Calu3 (cell line): ENCODE results near the gene RAB37. TPM values are rescaled to one million over a fixed set of nuclear protein-coding genes. Genes with fewer than 3 reads are reported as not detected.

Experiments
- BruUV-seq: library from RNA; stranded (reverse); fragments of 400-500 nt; replicated peaks from 2 replicates; lab custom pipeline; 2021; lab: Mats Ljungman, UMichigan
- CTCF ChIA-PET: fragments of 300-600 bp; sonication (Branson Sonifier 250); formaldehyde crosslinking; loops from one replicate; lab custom pipeline; 2022; ENCODE audit warnings: antibody characterized with exemption; lab: Charles Lee
- DNase-seq: peaks from one replicate; pipeline ENCODE4 v3.0.0; 2022
- H3K27ac Mint-ChIP-seq: one replicate; pipeline ENCODE4 v1.8.0; 2022; ENCODE audit warnings: mixed read lengths; ENCODE audit not compliant: unreplicated experiment
- H3K27me3 Mint-ChIP-seq: one replicate; pipeline ENCODE4 v1.8.0; 2022; ENCODE audit warnings: mixed read lengths; ENCODE audit not compliant: unreplicated experiment
- H3K36me3 Mint-ChIP-seq: one replicate; pipeline ENCODE4 v1.8.0; 2022; ENCODE audit warnings: mild to moderate bottlenecking, moderate library complexity, mixed read lengths; ENCODE audit not compliant: insufficient read depth, unreplicated experiment
- H3K4me1 Mint-ChIP-seq: one replicate; pipeline ENCODE4 v1.8.0; 2022; ENCODE audit warnings: mild to moderate bottlenecking, low read depth, mixed read lengths; ENCODE audit not compliant: unreplicated experiment
- H3K4me3 Mint-ChIP-seq: one replicate; pipeline ENCODE4 v1.8.0; 2022; ENCODE audit warnings: mild to moderate bottlenecking, low read depth, moderate library complexity, mixed read lengths; ENCODE audit not compliant: unreplicated experiment
- H3K9me3 Mint-ChIP-seq: one replicate; pipeline ENCODE4 v1.8.0; 2022; ENCODE audit warnings: low read depth, mixed read lengths; ENCODE audit not compliant: unreplicated experiment
- intact Hi-C: fragments of 100-400 bp; cut with micrococcal nuclease; formaldehyde crosslinking; loops from one replicate; pipeline ENCODE4 v1.10.0; 2022; ENCODE audit not compliant: unreplicated experiment
- total RNA-seq: library from RNA; stranded (reverse); gene quantifications from 2 replicates; pipeline ENCODE4 v1.2.3, GENCODE V29; 2022
- TF ChIP-seq, protein P1 (sequence below): fragments of 200-600 bp; IDR thresholded peaks from one replicate; pipeline ENCODE4 v1.8.0; 2022; ENCODE audit warnings: antibody characterized with exemption; ENCODE audit not compliant: unreplicated experiment

RAB37 gene
- total RNA-seq, 1 experiment from 2014 or later, result 0.21 TPM

DNA sequence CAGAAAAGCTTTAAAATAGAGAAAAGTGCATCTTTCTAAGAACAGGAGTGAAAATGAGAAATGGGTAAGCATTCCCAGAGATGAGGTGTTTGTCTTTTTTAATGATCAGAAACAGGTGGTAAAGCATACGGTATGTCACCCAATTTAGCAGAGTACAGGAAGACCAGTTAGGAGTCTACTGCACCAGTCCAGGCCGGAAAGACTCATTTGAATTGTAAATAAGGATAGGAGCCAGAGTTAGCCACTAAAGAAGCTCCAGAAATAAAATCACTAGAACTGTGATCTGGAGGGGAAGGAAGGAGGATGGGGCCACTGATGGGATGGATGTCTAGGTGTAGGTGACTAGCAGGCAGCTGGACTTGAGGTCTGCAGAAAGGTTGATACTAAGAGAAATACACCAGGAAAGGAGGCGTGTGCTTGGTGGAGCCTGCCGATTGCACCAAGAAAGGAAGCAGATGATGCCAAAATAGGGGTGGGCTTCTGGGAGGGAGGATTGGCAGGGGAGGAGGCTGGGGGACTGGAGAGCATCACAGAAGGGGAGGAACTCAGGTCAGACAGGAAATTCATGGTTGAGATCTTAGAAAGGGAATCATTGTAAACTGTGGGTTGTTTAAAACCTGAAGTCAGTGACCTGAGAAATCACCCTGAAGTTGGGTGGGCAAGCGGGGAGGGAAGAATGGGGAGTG is 47.2 kb downstream of the RAB37 start:
- Mint-ChIP-seq H3K36me3 (no peaks in the 10 kb centered on the region), H3K27ac (no peak overlapping the region), H3K4me3 (no peak overlapping the region), H3K4me1 (no peaks in the 10 kb centered on the region), H3K9me3 (no peaks in the 10 kb centered on the region), H3K27me3 (no peaks in the 10 kb centered on the region)
- intact Hi-C loops, result loop anchor here (5.0 kb wide), 1 partner anchor 37 kb away; the partner anchor contains the start of gene NHERF1
- TF ChIP-seq, protein P1, sequence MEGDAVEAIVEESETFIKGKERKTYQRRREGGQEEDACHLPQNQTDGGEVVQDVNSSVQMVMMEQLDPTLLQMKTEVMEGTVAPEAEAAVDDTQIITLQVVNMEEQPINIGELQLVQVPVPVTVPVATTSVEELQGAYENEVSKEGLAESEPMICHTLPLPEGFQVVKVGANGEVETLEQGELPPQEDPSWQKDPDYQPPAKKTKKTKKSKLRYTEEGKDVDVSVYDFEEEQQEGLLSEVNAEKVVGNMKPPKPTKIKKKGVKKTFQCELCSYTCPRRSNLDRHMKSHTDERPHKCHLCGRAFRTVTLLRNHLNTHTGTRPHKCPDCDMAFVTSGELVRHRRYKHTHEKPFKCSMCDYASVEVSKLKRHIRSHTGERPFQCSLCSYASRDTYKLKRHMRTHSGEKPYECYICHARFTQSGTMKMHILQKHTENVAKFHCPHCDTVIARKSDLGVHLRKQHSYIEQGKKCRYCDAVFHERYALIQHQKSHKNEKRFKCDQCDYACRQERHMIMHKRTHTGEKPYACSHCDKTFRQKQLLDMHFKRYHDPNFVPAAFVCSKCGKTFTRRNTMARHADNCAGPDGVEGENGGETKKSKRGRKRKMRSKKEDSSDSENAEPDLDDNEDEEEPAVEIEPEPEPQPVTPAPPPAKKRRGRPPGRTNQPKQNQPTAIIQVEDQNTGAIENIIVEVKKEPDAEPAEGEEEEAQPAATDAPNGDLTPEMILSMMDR, result no peak
- CTCF ChIA-PET, result interaction anchor here (0.7 kb wide), 1 partner anchor 48 kb away, joined by 3 read pairs; no protein-coding TSS in a partner anchor
- no TSS peak for BruUV-seq
- no peak for DNase-seq

DNA sequence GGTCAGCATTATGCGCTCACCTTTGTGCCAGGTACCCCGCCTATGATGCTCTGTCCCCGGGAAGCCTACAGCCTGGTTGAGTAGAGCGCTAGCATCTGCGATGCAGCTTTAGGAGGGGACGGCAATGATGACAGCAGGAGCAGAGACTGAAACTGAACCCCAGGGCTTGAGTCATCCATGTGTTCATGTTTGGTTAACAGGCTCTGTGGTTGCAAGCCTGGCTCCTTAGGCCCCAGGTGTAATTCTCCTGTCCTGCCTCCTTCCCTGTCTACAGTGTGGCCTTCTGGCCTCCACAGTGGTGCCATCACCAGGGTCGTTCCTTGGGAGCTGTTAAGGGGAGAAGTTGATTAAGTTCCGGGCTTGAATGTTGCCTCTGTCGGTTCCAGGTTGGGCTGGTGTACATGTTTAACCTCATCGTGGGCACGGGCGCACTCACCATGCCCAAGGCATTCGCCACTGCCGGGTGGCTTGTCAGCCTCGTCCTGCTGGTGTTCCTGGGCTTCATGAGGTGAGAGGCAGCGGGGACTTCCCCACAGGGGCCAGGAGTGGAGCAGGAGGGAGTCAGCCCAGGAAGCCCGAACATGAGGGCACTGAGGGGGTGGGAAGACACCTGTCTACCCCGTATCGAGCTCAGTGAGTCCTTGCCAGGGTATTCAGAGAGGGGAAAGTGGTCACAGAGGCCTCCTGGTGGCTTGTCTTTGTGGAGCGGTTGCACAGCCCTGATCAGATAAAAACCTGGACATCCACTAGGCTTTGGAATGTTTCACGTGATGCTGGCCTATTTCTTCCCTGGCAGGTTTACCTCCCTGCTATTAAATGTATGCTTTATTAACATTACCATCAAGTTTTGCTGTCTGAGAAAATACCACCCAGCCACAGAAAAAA is 48.3 kb downstream of the RAB37 start:
- no TSS peak for BruUV-seq
- H3K27me3 Mint-ChIP-seq, result no peaks in the 10 kb centered on the region
- H3K36me3 Mint-ChIP-seq, result no peaks in the 10 kb centered on the region
- no peak for DNase-seq
- no peak overlapping the region for H3K4me3 Mint-ChIP-seq
- H3K9me3 Mint-ChIP-seq, result no peaks in the 10 kb centered on the region
- intact Hi-C loops, result no loop called here
- H3K27ac Mint-ChIP-seq, result no peak overlapping the region
- CTCF ChIA-PET, result no interaction called here
- no peaks in the 10 kb centered on the region for H3K4me1 Mint-ChIP-seq
- TF ChIP-seq, protein P1, result no peak

DNA sequence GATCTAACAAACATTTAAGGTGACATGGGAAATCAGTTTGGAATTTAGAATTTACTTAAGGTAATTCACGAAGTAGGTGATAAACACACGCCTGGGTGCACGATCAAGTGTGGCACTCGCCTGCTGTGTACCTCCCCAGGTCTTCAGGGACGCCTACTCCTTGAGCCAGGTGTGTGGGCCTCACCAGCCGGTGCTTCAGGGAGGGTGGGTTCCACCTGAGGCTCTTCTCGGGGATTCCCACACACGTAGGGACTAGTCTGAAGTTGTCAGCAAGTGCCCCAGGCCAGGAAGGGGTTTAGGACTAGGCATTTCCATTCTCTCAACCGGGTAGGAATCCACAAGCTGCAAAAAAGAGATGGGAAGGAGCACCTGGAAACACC is 48.9 kb downstream of the RAB37 start:
- no peak for DNase-seq
- no peak overlapping the region for H3K4me3 Mint-ChIP-seq
- CTCF ChIA-PET, result no interaction called here
- no peak overlapping the region for H3K27ac Mint-ChIP-seq
- H3K9me3 Mint-ChIP-seq, result no peaks in the 10 kb centered on the region
- TF ChIP-seq, protein P1, result no peak
- intact Hi-C loops, result no loop called here
- H3K27me3 Mint-ChIP-seq, result no peaks in the 10 kb centered on the region
- BruUV-seq, result no TSS peak
- H3K4me1 Mint-ChIP-seq, result no peaks in the 10 kb centered on the region
- no peaks in the 10 kb centered on the region for H3K36me3 Mint-ChIP-seq

DNA sequence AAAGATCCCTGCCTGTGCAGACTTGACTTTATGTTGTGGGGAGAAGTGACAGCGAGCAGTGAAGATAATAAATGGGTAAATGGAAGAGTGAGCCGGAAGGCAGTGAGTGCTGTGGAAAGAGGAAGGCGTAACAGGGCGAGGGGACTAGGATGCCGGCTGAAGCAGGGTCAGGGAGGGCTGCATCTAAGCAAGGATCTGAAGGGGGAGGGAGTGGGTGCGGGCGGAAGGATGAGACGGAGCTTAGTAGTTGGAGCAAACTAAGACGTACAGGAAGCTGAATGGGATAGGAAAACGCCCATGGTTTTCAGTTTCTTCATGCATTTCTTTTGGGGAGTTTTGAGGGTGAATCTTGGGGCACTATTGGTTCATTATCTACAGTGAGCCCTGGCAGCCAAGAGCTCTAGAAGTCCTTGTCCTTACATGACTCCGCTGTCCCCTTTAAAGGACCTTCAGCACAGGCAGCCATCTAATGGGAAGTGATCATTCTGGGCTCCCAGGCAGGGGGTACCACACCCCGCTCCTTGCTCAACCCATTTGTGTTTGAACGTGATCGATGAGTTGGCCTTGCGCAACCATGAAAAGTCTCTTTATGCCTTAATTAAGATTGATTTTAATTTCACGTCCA is 49.5 kb downstream of the RAB37 start:
- intact Hi-C loops, result no loop called here

More for the DNA sequence above, 49.5 kb downstream of the RAB37 start:
- H3K27me3 Mint-ChIP-seq, result no peaks in the 10 kb centered on the region
- no peak overlapping the region for H3K27ac Mint-ChIP-seq
- CTCF ChIA-PET, result no interaction called here
- H3K9me3 Mint-ChIP-seq, result no peaks in the 10 kb centered on the region
- DNase-seq, result no peak
- no peaks in the 10 kb centered on the region for H3K4me1 Mint-ChIP-seq
- H3K36me3 Mint-ChIP-seq, result peaks cover 3% of the 10 kb centered on the region
- no TSS peak for BruUV-seq
- no peak overlapping the region for H3K4me3 Mint-ChIP-seq
- TF ChIP-seq, protein P1, result no peak
